Sigmoid colon (tissue), 4 donors: ENCODE measurements around the gene EP400.

ENCODE experiments used
- CTCF ChIP-seq, 4 experiments: fragments of 450-650 bp in 3 of 4; fragments of 200-600 bp in 1 of 4; IDR thresholded peaks; one replicate each; pipeline ENCODE4 v1.5.1; 2016 to 2019; ENCODE audit warnings: antibody characterized with exemption in 4 of 4, mild to moderate bottlenecking in 3 of 4, moderate library complexity in 2 of 4
- EP300 ChIP-seq, 4 donors: sonication (generic); formaldehyde crosslinking; IDR thresholded peaks; one replicate each; pipeline ENCODE4 v1.6.1; 2017; ENCODE audit warnings: antibody characterized with exemption in 4 of 4
- POLR2AphosphoS5 ChIP-seq, 4 donors: sonication (generic); formaldehyde crosslinking; IDR thresholded peaks; one replicate each; pipeline ENCODE4 v1.6.1; 2017; ENCODE audit warnings: antibody characterized with exemption in 4 of 4

GRCh38 chr12:132061641-132062430 is 112.1 kb downstream of the EP400 start:
- TF ChIP-seq CTCF (IDR thresholded peaks at IDR 0.05) (no peak), POLR2AphosphoS5 (IDR thresholded peaks at IDR 0.05) (no peak), EP300 (IDR thresholded peaks at IDR 0.05) (no peak)
